BLaER1 treated with 17β-estradiol and CSF1 and Interleukin-3, amounts not matched to agents 10 nM and 100 nM (cell line): ENCODE results near the gene CILP.
"Not testable (repeated sequence)": the region's sequence is repeated elsewhere in the genome, so short reads cannot be mapped to it uniquely, and the experiment has no call there.

ENCODE experiments used
- H3K27ac ChIP-seq, 11 experiments: shearing (Covaris generic); formaldehyde crosslinking; 2 replicates each; pipeline ENCODE4 v1.8.1; 2022
- H3K27me3 ChIP-seq, 11 experiments: shearing (Covaris generic); formaldehyde crosslinking; 2 replicates each; pipeline ENCODE4 v1.8.1; 2022
- H3K36me3 ChIP-seq, 11 experiments: shearing (Covaris generic); formaldehyde crosslinking; 2 replicates each; pipeline ENCODE4 v1.8.1; 2022
- H3K4me1 ChIP-seq, 10 experiments: shearing (Covaris generic); formaldehyde crosslinking; 2 replicates each; pipeline ENCODE4 v1.8.1; 2022
- H3K4me2 ChIP-seq, 11 experiments: shearing (Covaris generic); formaldehyde crosslinking; 2 replicates each; pipeline ENCODE4 v1.8.1; 2022
- H3K4me3 ChIP-seq, 10 experiments: shearing (Covaris generic); formaldehyde crosslinking; 2 replicates each; pipeline ENCODE4 v1.8.1; 2022
- H3K9ac ChIP-seq, 11 experiments: shearing (Covaris generic); formaldehyde crosslinking; 2 replicates each; pipeline ENCODE4 v1.8.1; 2022
- H3K9me3 ChIP-seq, 11 experiments: shearing (Covaris generic); formaldehyde crosslinking; replicated peaks in 1 of 11; 2 replicates each; pipeline ENCODE4 v1.8.1; 2022
- H4K20me1 ChIP-seq, 11 experiments: shearing (Covaris generic); formaldehyde crosslinking; 2 replicates each; pipeline ENCODE4 v1.8.1; 2022
- Cebpa-rat ChIP-seq, 11 experiments: shearing (Covaris generic); IDR thresholded peaks; 2 replicates each; pipeline ENCODE4 v1.8.1; 2022

CILP gene

GRCh38 chr15:65231306-65231705 lies 20.0 kb upstream of the CILP start:
- peaks cover 0 to 10% (median 8%) of the 10 kb centered on the region in 10 experiments; a peak in 10 of 20 replicates for H3K4me1 ChIP-seq
- no peak overlapping the region for H3K9ac ChIP-seq
- no peak overlapping the region for H3K27ac ChIP-seq
- H3K27me3 ChIP-seq = no peaks in the 10 kb centered on the region
- H3K36me3 ChIP-seq = no peaks in the 10 kb centered on the region
- no peak overlapping the region for H3K4me3 ChIP-seq
- no peaks in the 10 kb centered on the region for H3K9me3 ChIP-seq
- H3K4me2 ChIP-seq = no peak overlapping the region
- TF ChIP-seq Cebpa-rat (IDR thresholded peaks at IDR 0.05) = no peak
- no peaks in the 10 kb centered on the region for H4K20me1 ChIP-seq

- not testable (repeated sequence) for H4K20me1 ChIP-seq, H3K36me3 ChIP-seq, H3K27me3 ChIP-seq, H3K4me3 ChIP-seq, H3K27ac ChIP-seq, H3K9ac ChIP-seq, H3K9me3 ChIP-seq, H3K4me2 ChIP-seq
- H3K4me1 ChIP-seq = peaks cover 0 to 10% (median 8%) of the 10 kb centered on the region in 10 experiments; a peak in 10 of 20 replicates
These were observed 15.6 kb upstream of the CILP start for GRCh38 chr15:65226901-65227300.

- Histone ChIP-seq H4K20me1 (no peaks in the 10 kb centered on the region), H3K9ac (no peak overlapping the region), H3K4me3 (no peak overlapping the region), H3K4me2 (no peak overlapping the region), H3K9me3 (no peaks in the 10 kb centered on the region), H3K4me1 (peaks cover 0 to 10% (median 8%) of the 10 kb centered on the region in 10 experiments; a peak in 10 of 20 replicates), H3K27me3 (no peaks in the 10 kb centered on the region), H3K27ac (no peak overlapping the region), H3K36me3 (no peaks in the 10 kb centered on the region)
- no peak for TF ChIP-seq Cebpa-rat (IDR thresholded peaks at IDR 0.05)
These were observed 14.9 kb upstream of the CILP start for GRCh38 chr15:65226221-65226620.

- no peaks in the 10 kb centered on the region for H3K27me3 ChIP-seq
- H3K4me1 ChIP-seq = peaks cover 0 to 10% (median 8%) of the 10 kb centered on the region in 10 experiments; a peak in 10 of 20 replicates
These were observed 12.7 kb upstream of the CILP start for GRCh38 chr15:65223996-65224395.

GRCh38 chr15:65222891-65223290 lies 11.6 kb upstream of the CILP start:
- peaks cover 0 to under 1% (median under 1%) of the 10 kb centered on the region in 10 experiments; a peak in 6 of 20 replicates for H3K4me1 ChIP-seq
- no peak for TF ChIP-seq Cebpa-rat (IDR thresholded peaks at IDR 0.05)
- H3K36me3 ChIP-seq = no peaks in the 10 kb centered on the region
- no peaks in the 10 kb centered on the region for H4K20me1 ChIP-seq
- H3K4me3 ChIP-seq = no peak overlapping the region
- H3K27me3 ChIP-seq = no peaks in the 10 kb centered on the region
- no peak overlapping the region for H3K4me2 ChIP-seq
- H3K27ac ChIP-seq = no peak overlapping the region
- H3K9ac ChIP-seq = no peak overlapping the region
- H3K9me3 ChIP-seq = no peaks in the 10 kb centered on the region

More at GRCh38 chr15:65223996-65224395, 12.7 kb upstream of the CILP start:
- H3K36me3 ChIP-seq = no peaks in the 10 kb centered on the region
- no peak overlapping the region for H3K4me3 ChIP-seq
- H3K4me2 ChIP-seq = no peak overlapping the region
- no peaks in the 10 kb centered on the region for H4K20me1 ChIP-seq
- H3K27ac ChIP-seq = no peak overlapping the region
- no peak for TF ChIP-seq Cebpa-rat (IDR thresholded peaks at IDR 0.05)
- H3K9me3 ChIP-seq = no peaks in the 10 kb centered on the region
- H3K9ac ChIP-seq = no peak overlapping the region

GRCh38 chr15:65221697-65222096 lies 10.4 kb upstream of the CILP start:
- Histone ChIP-seq H3K27me3 (no peaks in the 10 kb centered on the region), H3K9me3 (no peaks in the 10 kb centered on the region), H3K4me2 (no peak overlapping the region), H3K4me3 (no peak overlapping the region), H4K20me1 (no peaks in the 10 kb centered on the region), H3K4me1 (no peaks in the 10 kb centered on the region), H3K27ac (no peak overlapping the region), H3K36me3 (no peaks in the 10 kb centered on the region), H3K9ac (no peak overlapping the region)
- TF ChIP-seq Cebpa-rat (IDR thresholded peaks at IDR 0.05) = no peak

GRCh38 chr15:65219137-65219536 lies 7.9 kb upstream of the CILP start:
- TF ChIP-seq Cebpa-rat (IDR thresholded peaks at IDR 0.05) = no peak
- Histone ChIP-seq H3K27ac (no peak overlapping the region), H3K4me2 (no peak overlapping the region), H3K36me3 (no peaks in the 10 kb centered on the region), H3K4me3 (no peak overlapping the region), H3K27me3 (no peaks in the 10 kb centered on the region), H3K9me3 (no peaks in the 10 kb centered on the region), H3K9ac (no peak overlapping the region), H4K20me1 (no peaks in the 10 kb centered on the region), H3K4me1 (no peaks in the 10 kb centered on the region)

GRCh38 chr15:65217526-65218482 lies 6.5 kb upstream of the CILP start:
- no peaks in the 10 kb centered on the region for H3K4me1 ChIP-seq
- H3K27ac ChIP-seq = no peak overlapping the region
- H3K9ac ChIP-seq = no peak overlapping the region
- no peaks in the 10 kb centered on the region for H3K36me3 ChIP-seq
- H3K4me2 ChIP-seq = no peak overlapping the region
- TF ChIP-seq Cebpa-rat (IDR thresholded peaks at IDR 0.05) = no peak
- H4K20me1 ChIP-seq = no peaks in the 10 kb centered on the region
- no peaks in the 10 kb centered on the region for H3K27me3 ChIP-seq
- H3K9me3 ChIP-seq = no peaks in the 10 kb centered on the region
- no peak overlapping the region for H3K4me3 ChIP-seq

GRCh38 chr15:65215496-65215895 lies 4.2 kb upstream of the CILP start:
- H3K4me3 ChIP-seq = no peak overlapping the region
- no peaks in the 10 kb centered on the region for H3K9me3 ChIP-seq
- no peaks in the 10 kb centered on the region for H3K27me3 ChIP-seq
- TF ChIP-seq Cebpa-rat (IDR thresholded peaks at IDR 0.05) = no peak
- no peaks in the 10 kb centered on the region for H3K36me3 ChIP-seq
- H3K4me1 ChIP-seq = peaks cover 0 to 5% (median 0%) of the 10 kb centered on the region in 10 experiments; a peak in 1 of 20 replicates
- H3K9ac ChIP-seq = no peak overlapping the region
- H4K20me1 ChIP-seq = no peaks in the 10 kb centered on the region; a peak in 1 of 22 replicates
- H3K27ac ChIP-seq = no peak overlapping the region
- H3K4me2 ChIP-seq = no peak overlapping the region

GRCh38 chr15:65214010-65214409 lies 2.7 kb upstream of the CILP start:
- TF ChIP-seq Cebpa-rat (IDR thresholded peaks at IDR 0.05) = no peak
- H3K9ac ChIP-seq = no peak overlapping the region
- no peak overlapping the region for H3K4me3 ChIP-seq
- H3K4me2 ChIP-seq = no peak overlapping the region
- no peak overlapping the region for H3K27ac ChIP-seq
- no peaks in the 10 kb centered on the region; a peak in 1 of 22 replicates for H4K20me1 ChIP-seq
- no peaks in the 10 kb centered on the region for H3K36me3 ChIP-seq
- H3K27me3 ChIP-seq = no peaks in the 10 kb centered on the region
- peaks cover 0 to 11% (median 0%) of the 10 kb centered on the region in 10 experiments; a peak in 1 of 20 replicates for H3K4me1 ChIP-seq
- H3K9me3 ChIP-seq = no peaks in the 10 kb centered on the region
